PC-3 (cell line): Measurements from ENCODE around the gene TEKT5. TPM values are rescaled to one million over a fixed set of nuclear protein-coding genes. Genes with fewer than 3 reads are reported as not detected.

Source experiments
- ATAC-seq: fragments of 200-7000 bp; cut with Tn5 transposase; 2 replicates; pipeline ENCODE4 v1.9.1; 2020; ENCODE audit warnings: mild to moderate bottlenecking, moderate library complexity
- BruUV-seq: library from RNA; stranded (reverse); fragments of 400-500 nt; replicated peaks from 2 replicates; lab custom pipeline; 2021; lab: Mats Ljungman, UMichigan
- CTCF ChIA-PET: fragments of 300-600 bp; sonication (Branson Sonifier 250); formaldehyde crosslinking; loops from one replicate; lab custom pipeline; 2022; ENCODE audit warnings: antibody characterized with exemption; lab: Charles Lee
- POLR2A ChIA-PET: fragments of 300-600 bp; sonication (Branson Sonifier 250); formaldehyde crosslinking; loops from one replicate; lab custom pipeline; 2022; ENCODE audit warnings: antibody characterized with exemption; ENCODE audit not compliant: unreplicated experiment; lab: Charles Lee
- DNase-seq: peaks from one replicate; pipeline ENCODE4 v3.0.0-alpha.2; 2015
- H2AFZ ChIP-seq: fragments of 300-600 bp; sonication (generic); 2 replicates; pipeline ENCODE4 v1.6.0; 2016; ENCODE audit warnings: antibody characterized with exemption, low read length
- H3F3A ChIP-seq: fragments of 300-600 bp; sonication (generic); one replicate; pipeline ENCODE4 v1.6.0; 2017; ENCODE audit warnings: antibody characterized with exemption, low read length, control low read depth, mild to moderate bottlenecking; ENCODE audit not compliant: unreplicated experiment
- H3K27ac ChIP-seq: fragments of 300-600 bp; sonication (generic); 2 replicates; pipeline ENCODE4 v1.5.1; 2016; ENCODE audit warnings: mild to moderate bottlenecking, low read length
- H3K27me3 ChIP-seq: fragments of 300-600 bp; sonication (generic); 2 replicates; pipeline ENCODE4 v1.6.1; 2016; ENCODE audit warnings: low read length, mixed read lengths
- H3K36me3 ChIP-seq: fragments of 300-600 bp; sonication (generic); 2 replicates; pipeline ENCODE4 v1.6.1; 2016; ENCODE audit warnings: low read depth, mixed run types, low read length, mixed read lengths
- H3K4me1 ChIP-seq: fragments of 300-600 bp; sonication (generic); 2 replicates; pipeline ENCODE4 v1.5.1; 2016; ENCODE audit warnings: low read length; ENCODE audit not compliant: insufficient read depth
- H3K4me2 ChIP-seq: fragments of 300-600 bp; sonication (generic); 2 replicates; pipeline ENCODE4 v1.6.0; 2016; ENCODE audit warnings: low read length
- H3K4me3 ChIP-seq: fragments of 300-600 bp; sonication (generic); 2 replicates; pipeline ENCODE4 v1.5.1; 2016; ENCODE audit warnings: mild to moderate bottlenecking, low read length, mixed read lengths
- H3K79me2 ChIP-seq: fragments of 300-600 bp; sonication (generic); 2 replicates; pipeline ENCODE4 v1.6.1; 2017; ENCODE audit warnings: low read length, mixed read lengths
- H3K9ac ChIP-seq: fragments of 300-600 bp; sonication (generic); 2 replicates; pipeline ENCODE4 v1.6.0; 2016; ENCODE audit warnings: mild to moderate bottlenecking, low read length
- H3K9me2 ChIP-seq: fragments of 300-600 bp; sonication (generic); replicated peaks from 2 replicates; pipeline ENCODE4 v1.6.1; 2016; ENCODE audit warnings: mixed run types, low read length, mixed read lengths
- H3K9me3 ChIP-seq: fragments of 300-600 bp; sonication (generic); 2 replicates; pipeline ENCODE4 v1.6.1; 2016; ENCODE audit warnings: low read length, mixed read lengths
- H4K20me1 ChIP-seq: fragments of 300-600 bp; sonication (generic); 2 replicates; pipeline ENCODE4 v1.6.1; 2016; ENCODE audit warnings: low read length, mixed read lengths
- EZH2 ChIP-seq: fragments of 300-600 bp; sonication (generic); IDR thresholded peaks from one replicate; pipeline ENCODE4 v1.6.1; 2017; ENCODE audit warnings: antibody characterized with exemption, mild to moderate bottlenecking, low read length; ENCODE audit not compliant: unreplicated experiment
- EZH2phosphoT487 ChIP-seq: fragments of 300-600 bp; sonication (generic); IDR thresholded peaks from 2 replicates; pipeline ENCODE4 v1.6.1; 2018; ENCODE audit warnings: mild to moderate bottlenecking, antibody characterized with exemption, low read length, borderline replicate concordance
- intact Hi-C: fragments of 100-400 bp; cut with micrococcal nuclease; formaldehyde crosslinking; loops from 2 replicates; pipeline ENCODE4 v1.9.0; 2023
- total RNA-seq: library from RNA; depleted of rRNA; stranded (reverse); fragments of >200 nt; gene quantifications from 2 replicates; pipeline ENCODE4 v1.2.3, GENCODE V29; 2014
- TF ChIP-seq, protein P1 (sequence below): fragments of 300-600 bp; sonication (generic); conservative IDR thresholded peaks from 2 replicates; pipeline ENCODE4 v1.5.1; 2017; ENCODE audit warnings: antibody characterized with exemption, low read depth, mild to moderate bottlenecking, low read length

The TEKT5 gene
- total RNA-seq, 1 experiment from 2014 or later: not detected

DNA sequence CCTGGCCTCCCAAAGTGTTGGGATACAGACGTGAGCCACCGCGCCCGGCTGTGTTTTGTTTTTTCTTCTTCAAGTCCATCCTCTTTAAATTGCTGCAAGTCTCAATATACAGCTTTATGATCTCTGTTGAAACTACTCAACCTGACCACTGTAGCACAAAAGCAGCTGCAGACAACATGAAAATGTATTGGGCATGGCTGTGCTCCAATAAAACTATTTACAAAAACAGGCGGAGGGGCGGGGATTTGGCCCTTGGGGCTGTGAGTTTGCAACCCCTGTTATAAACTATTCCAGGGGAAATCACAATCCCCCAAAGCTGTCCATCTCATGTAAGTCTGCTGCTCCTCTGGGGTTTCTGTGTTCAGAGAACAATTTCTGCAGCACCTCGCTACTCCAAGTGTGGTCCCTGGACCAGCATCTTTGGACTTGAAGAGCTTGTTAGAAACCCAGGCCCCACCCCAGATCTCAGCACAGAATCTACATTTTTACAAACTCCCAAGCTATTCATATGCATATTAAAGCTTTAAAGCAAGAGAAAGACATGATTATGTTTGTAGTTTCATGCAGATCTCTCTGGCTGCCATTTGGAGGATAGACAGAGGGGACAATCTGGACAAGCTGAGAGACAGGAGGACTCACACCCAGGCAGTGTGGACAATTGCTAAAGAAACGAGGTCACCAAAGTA is 33.6 kb downstream of the TEKT5 start:
- POLR2A ChIA-PET: no interaction called here
- Histone ChIP-seq H3K36me3 (no peaks in the 10 kb centered on the region), H3K9ac (no peak overlapping the region), H3K27ac (no peak overlapping the region), H3K9me2 (no peaks in the 10 kb centered on the region), H3K4me3 (no peak overlapping the region), H3K4me1 (no peaks in the 10 kb centered on the region), H4K20me1 (no peaks in the 10 kb centered on the region), H3K4me2 (no peak overlapping the region), H3K27me3 (no peaks in the 10 kb centered on the region), H3F3A (no peaks in the 10 kb centered on the region), H3K9me3 (no peaks in the 10 kb centered on the region), H3K79me2 (no peaks in the 10 kb centered on the region), H2AFZ (no peak overlapping the region)
- DNase-seq (no peak), ATAC-seq (no peak)
- CTCF ChIA-PET: no interaction called here
- no peak for TF ChIP-seq EZH2phosphoT487
- no TSS peak for BruUV-seq
- intact Hi-C loops: no loop called here

DNA sequence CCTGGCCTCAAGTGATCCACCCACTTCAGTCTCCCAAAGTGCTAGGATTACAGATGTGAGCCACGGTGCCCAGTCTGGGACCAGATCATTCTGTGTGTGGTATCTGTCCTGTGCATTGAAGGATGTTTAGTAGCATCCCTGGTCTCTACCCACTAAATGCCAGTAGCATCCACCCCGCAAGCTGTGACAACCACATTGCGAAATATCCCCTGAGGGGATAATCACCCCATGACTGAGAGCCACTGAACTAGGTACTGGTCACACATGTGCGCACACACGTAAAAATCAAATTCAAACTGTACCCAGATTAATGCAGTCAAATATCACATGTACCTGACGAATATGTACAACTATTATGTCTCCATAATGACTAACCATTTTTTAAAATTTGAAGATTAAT is 35.8 kb downstream of the TEKT5 start:
- Histone ChIP-seq H2AFZ (no peak overlapping the region), H3K36me3 (no peaks in the 10 kb centered on the region), H3K9me2 (no peaks in the 10 kb centered on the region), H3K9me3 (no peaks in the 10 kb centered on the region), H3K4me3 (no peak overlapping the region), H3K79me2 (no peaks in the 10 kb centered on the region), H3K4me2 (no peak overlapping the region), H3K27ac (no peak overlapping the region), H3K27me3 (no peaks in the 10 kb centered on the region), H3K9ac (no peak overlapping the region), H3F3A (no peaks in the 10 kb centered on the region), H4K20me1 (no peaks in the 10 kb centered on the region), H3K4me1 (no peaks in the 10 kb centered on the region)
- ATAC-seq (no peak), DNase-seq (no peak)
- POLR2A ChIA-PET: no interaction called here
- intact Hi-C loops: no loop called here
- CTCF ChIA-PET: no interaction called here
- TF ChIP-seq EZH2phosphoT487 (no peak), EZH2 (no peak)
- TF ChIP-seq, protein P1, sequence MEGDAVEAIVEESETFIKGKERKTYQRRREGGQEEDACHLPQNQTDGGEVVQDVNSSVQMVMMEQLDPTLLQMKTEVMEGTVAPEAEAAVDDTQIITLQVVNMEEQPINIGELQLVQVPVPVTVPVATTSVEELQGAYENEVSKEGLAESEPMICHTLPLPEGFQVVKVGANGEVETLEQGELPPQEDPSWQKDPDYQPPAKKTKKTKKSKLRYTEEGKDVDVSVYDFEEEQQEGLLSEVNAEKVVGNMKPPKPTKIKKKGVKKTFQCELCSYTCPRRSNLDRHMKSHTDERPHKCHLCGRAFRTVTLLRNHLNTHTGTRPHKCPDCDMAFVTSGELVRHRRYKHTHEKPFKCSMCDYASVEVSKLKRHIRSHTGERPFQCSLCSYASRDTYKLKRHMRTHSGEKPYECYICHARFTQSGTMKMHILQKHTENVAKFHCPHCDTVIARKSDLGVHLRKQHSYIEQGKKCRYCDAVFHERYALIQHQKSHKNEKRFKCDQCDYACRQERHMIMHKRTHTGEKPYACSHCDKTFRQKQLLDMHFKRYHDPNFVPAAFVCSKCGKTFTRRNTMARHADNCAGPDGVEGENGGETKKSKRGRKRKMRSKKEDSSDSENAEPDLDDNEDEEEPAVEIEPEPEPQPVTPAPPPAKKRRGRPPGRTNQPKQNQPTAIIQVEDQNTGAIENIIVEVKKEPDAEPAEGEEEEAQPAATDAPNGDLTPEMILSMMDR: no peak
- no TSS peak for BruUV-seq

DNA sequence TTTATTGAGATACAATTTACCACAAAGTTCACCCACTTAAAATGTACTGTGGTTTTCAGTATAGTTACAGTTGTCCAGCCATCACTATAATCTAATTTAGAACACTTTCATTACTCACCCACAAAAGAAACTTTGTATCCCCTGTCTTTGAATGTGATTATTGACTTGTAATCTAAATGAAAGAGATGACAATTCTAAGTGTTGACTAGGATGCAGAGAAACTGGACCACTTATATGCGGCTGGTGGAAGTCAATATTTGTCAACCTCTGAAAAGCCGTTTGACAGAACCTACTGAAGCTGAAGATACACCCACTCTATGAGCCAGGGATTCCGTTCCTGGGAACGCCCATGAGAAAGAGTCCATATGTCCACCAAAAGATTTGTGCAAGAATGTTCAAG is 36.8 kb downstream of the TEKT5 start:
- TF ChIP-seq EZH2 (no peak), EZH2phosphoT487 (no peak)
- TF ChIP-seq, protein P1: no peak
- no peaks in the 10 kb centered on the region for H3K9me3 ChIP-seq
- H3K4me3 ChIP-seq: no peak overlapping the region
- no peaks in the 10 kb centered on the region for H3K79me2 ChIP-seq
- H3K4me2 ChIP-seq: no peak overlapping the region
- ChIA-PET CTCF (no interaction called here), POLR2A (no interaction called here)
- H3K36me3 ChIP-seq: no peaks in the 10 kb centered on the region
- H3F3A ChIP-seq: no peaks in the 10 kb centered on the region
- H3K4me1 ChIP-seq: peaks cover 5% of the 10 kb centered on the region; the same call in 1 of the 2 replicates
- no peaks in the 10 kb centered on the region for H3K9me2 ChIP-seq
- H3K9ac ChIP-seq: no peak overlapping the region
- H2AFZ ChIP-seq: no peak overlapping the region
- intact Hi-C loops: no loop called here
- ATAC-seq (no peak), DNase-seq (no peak)
- no peaks in the 10 kb centered on the region for H4K20me1 ChIP-seq
- no TSS peak for BruUV-seq
- H3K27me3 ChIP-seq: no peaks in the 10 kb centered on the region
- no peak overlapping the region for H3K27ac ChIP-seq
